Measurements from ENCODE around the gene ELP5.

Gene ELP5

DNA sequence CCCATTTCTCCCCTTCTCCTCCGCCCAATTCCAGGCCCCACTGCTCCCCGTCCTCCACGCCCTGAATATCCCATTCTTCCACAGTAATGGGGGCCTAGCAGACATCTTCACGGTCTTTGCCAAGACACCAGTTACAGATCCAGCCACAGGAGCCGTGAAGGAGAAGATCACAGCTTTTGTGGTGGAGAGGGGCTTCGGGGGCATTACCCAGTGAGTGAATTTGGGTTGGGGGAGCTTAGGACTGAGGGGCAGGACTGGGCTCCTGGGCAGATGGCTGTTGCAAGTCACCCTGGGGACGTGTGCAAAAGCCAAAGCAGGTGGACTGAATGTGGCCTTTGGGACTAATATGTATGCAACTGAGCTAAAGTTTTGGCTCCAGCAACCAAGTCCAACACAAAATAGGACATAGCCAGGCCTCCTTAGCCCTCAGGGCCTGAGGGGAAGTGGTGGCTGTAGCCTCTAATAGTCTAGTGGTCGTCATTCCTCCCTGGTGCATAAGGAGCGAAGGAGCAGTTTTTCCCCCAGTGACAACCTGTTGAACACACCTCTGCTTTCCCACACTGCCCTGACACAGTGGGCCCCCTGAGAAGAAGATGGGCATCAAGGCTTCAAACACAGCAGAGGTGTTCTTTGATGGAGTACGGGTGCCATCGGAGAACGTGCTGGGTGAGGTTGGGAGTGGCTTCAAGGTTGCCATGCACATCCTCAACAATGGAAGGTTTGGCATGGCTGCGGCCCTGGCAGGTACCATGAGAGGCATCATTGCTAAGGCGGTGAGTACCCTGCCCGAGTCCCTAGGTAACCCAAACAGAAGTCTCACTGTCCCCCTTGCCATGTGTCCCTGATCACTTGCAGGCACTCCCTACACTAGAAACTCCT is 29.7 kb upstream of the ELP5 start:
- H3K79me2 ChIP-seq (ENCODE audit: insufficient read depth, low read length) = peaks cover 15% of the 10 kb centered on the region; the same call in 1 of the 2 replicates
- H3F3A ChIP-seq (ENCODE audit: low read depth) = no peaks in the 10 kb centered on the region
- H3K36me3 ChIP-seq (ENCODE audit: insufficient read depth, low read length) = peaks cover 38% of the 10 kb centered on the region; the same call in 1 of the 2 replicates
- no peaks in the 10 kb centered on the region for H3K9me2 ChIP-seq (replicated peaks; ENCODE audit: low read depth, low read length)
- H4K20me1 ChIP-seq (ENCODE audit: insufficient read depth, low read length, poor library complexity, severe bottlenecking) = peaks cover 13% of the 10 kb centered on the region
- no peak overlapping the region for H3K9ac ChIP-seq (ENCODE audit: low read depth, low read length, poor library complexity, severe bottlenecking)
- peaks cover 26% of the 10 kb centered on the region for H3K4me1 ChIP-seq (ENCODE audit: insufficient read depth, low read length, poor library complexity, severe bottlenecking)
- H3K4me3 ChIP-seq (ENCODE audit: low read length, poor library complexity, severe bottlenecking) = no peak overlapping the region
- TF ChIP-seq, protein P1, sequence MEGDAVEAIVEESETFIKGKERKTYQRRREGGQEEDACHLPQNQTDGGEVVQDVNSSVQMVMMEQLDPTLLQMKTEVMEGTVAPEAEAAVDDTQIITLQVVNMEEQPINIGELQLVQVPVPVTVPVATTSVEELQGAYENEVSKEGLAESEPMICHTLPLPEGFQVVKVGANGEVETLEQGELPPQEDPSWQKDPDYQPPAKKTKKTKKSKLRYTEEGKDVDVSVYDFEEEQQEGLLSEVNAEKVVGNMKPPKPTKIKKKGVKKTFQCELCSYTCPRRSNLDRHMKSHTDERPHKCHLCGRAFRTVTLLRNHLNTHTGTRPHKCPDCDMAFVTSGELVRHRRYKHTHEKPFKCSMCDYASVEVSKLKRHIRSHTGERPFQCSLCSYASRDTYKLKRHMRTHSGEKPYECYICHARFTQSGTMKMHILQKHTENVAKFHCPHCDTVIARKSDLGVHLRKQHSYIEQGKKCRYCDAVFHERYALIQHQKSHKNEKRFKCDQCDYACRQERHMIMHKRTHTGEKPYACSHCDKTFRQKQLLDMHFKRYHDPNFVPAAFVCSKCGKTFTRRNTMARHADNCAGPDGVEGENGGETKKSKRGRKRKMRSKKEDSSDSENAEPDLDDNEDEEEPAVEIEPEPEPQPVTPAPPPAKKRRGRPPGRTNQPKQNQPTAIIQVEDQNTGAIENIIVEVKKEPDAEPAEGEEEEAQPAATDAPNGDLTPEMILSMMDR (conservative IDR thresholded peaks at IDR 0.05; ENCODE audit: low read length) = no peak
- no peak for TF ChIP-seq EZH2phosphoT487 (IDR thresholded peaks at IDR 0.05; ENCODE audit: borderline replicate concordance)
- H2AFZ ChIP-seq (ENCODE audit: low read length) = no peak overlapping the region
- H3K4me2 ChIP-seq (ENCODE audit: low read depth, low read length, poor library complexity, severe bottlenecking) = no peak overlapping the region
- H3K9me3 ChIP-seq (ENCODE audit: insufficient read depth, low read depth, low read length) = no peaks in the 10 kb centered on the region
- no peaks in the 10 kb centered on the region for H3K27me3 ChIP-seq (ENCODE audit: insufficient read depth, low read length, poor library complexity, severe bottlenecking)

DNA sequence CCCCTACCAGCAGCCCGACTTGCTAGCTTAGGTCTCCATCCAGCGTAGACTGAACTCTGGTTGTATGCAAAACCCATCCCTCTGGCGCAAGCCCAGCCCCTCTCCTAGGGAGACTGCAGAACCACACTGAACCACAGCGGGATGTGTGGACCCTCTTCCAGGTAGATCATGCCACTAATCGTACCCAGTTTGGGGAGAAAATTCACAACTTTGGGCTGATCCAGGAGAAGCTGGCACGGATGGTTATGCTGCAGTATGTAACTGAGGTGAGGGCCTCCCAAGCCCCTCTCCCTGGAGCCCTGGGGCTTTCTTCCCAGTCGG is 29.1 kb upstream of the ELP5 start:
- H3K4me3 ChIP-seq (ENCODE audit: low read length, poor library complexity, severe bottlenecking) = no peak overlapping the region
- peaks cover 13% of the 10 kb centered on the region for H4K20me1 ChIP-seq (ENCODE audit: insufficient read depth, low read length, poor library complexity, severe bottlenecking)
- H3F3A ChIP-seq (ENCODE audit: low read depth) = no peaks in the 10 kb centered on the region
- peaks cover 43% of the 10 kb centered on the region; the same call in 1 of the 2 replicates for H3K36me3 ChIP-seq (ENCODE audit: insufficient read depth, low read length)
- no peak overlapping the region for H3K4me2 ChIP-seq (ENCODE audit: low read depth, low read length, poor library complexity, severe bottlenecking)
- peaks cover 22% of the 10 kb centered on the region for H3K4me1 ChIP-seq (ENCODE audit: insufficient read depth, low read length, poor library complexity, severe bottlenecking)
- no peak for TF ChIP-seq EZH2phosphoT487 (IDR thresholded peaks at IDR 0.05; ENCODE audit: borderline replicate concordance)
- TF ChIP-seq, protein P1 (conservative IDR thresholded peaks at IDR 0.05; ENCODE audit: low read length) = no peak
- no peaks in the 10 kb centered on the region for H3K27me3 ChIP-seq (ENCODE audit: insufficient read depth, low read length, poor library complexity, severe bottlenecking)
- peaks cover 17% of the 10 kb centered on the region; the same call in 1 of the 2 replicates for H3K79me2 ChIP-seq (ENCODE audit: insufficient read depth, low read length)
- no peaks in the 10 kb centered on the region for H3K9me2 ChIP-seq (replicated peaks; ENCODE audit: low read depth, low read length)
- no peak overlapping the region for H3K9ac ChIP-seq (ENCODE audit: low read depth, low read length, poor library complexity, severe bottlenecking)
- no peak overlapping the region for H2AFZ ChIP-seq (ENCODE audit: low read length)
- H3K9me3 ChIP-seq (ENCODE audit: insufficient read depth, low read depth, low read length) = no peaks in the 10 kb centered on the region

DNA sequence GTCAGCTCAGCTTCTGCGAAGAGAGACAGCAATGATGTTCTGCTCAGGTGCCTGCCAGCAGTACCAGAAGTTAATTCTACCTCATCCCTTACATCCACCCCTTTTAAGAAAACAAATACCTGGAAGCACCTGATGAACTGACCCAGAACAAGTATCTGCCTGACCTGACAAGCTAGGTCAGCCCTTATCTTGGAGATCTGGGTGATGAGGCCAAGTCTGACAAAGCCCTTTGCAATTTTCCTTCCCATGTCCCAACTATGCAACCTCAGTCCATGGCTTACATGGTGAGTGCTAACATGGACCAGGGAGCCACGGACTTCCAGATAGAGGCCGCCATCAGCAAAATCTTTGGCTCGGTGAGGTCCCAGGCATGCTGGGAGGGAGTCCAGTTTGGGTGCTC is 28.6 kb upstream of the ELP5 start:
- no peaks in the 10 kb centered on the region for H3K27me3 ChIP-seq (ENCODE audit: insufficient read depth, low read length, poor library complexity, severe bottlenecking)
- H3F3A ChIP-seq (ENCODE audit: low read depth) = no peaks in the 10 kb centered on the region

More for the DNA sequence above, 28.6 kb upstream of the ELP5 start:
- Histone ChIP-seq H3K4me2 (ENCODE audit: low read depth, low read length, poor library complexity, severe bottlenecking) (no peak overlapping the region), H3K9me3 (ENCODE audit: insufficient read depth, low read depth, low read length) (no peaks in the 10 kb centered on the region), H2AFZ (ENCODE audit: low read length) (no peak overlapping the region), H3K36me3 (ENCODE audit: insufficient read depth, low read length) (peaks cover 48% of the 10 kb centered on the region; the same call in 1 of the 2 replicates), H3K79me2 (ENCODE audit: insufficient read depth, low read length) (peaks cover 22% of the 10 kb centered on the region; the same call in 1 of the 2 replicates), H3K9ac (ENCODE audit: low read depth, low read length, poor library complexity, severe bottlenecking) (no peak overlapping the region), H3K4me1 (ENCODE audit: insufficient read depth, low read length, poor library complexity, severe bottlenecking) (peaks cover 18% of the 10 kb centered on the region), H4K20me1 (ENCODE audit: insufficient read depth, low read length, poor library complexity, severe bottlenecking) (peaks cover 13% of the 10 kb centered on the region), H3K4me3 (ENCODE audit: low read length, poor library complexity, severe bottlenecking) (no peak overlapping the region), H3K9me2 (replicated peaks; ENCODE audit: low read depth, low read length) (no peaks in the 10 kb centered on the region)
- TF ChIP-seq, protein P1 (conservative IDR thresholded peaks at IDR 0.05; ENCODE audit: low read length) = no peak

Measured in Loucy (cell line).